ENCODE data around the gene SESN1. TPM values are rescaled to one million over a fixed set of nuclear protein-coding genes. Genes with fewer than 3 reads are reported as not detected.

Gene SESN1
- total RNA-seq, 1 experiment from 2014 or later = 30.2 TPM

- no peaks in the 10 kb centered on the region for H3K36me3 Mint-ChIP-seq
- no peak for ATAC-seq
- H3K27me3 Mint-ChIP-seq (ENCODE audit: low read depth) = no peaks in the 10 kb centered on the region
- no peak overlapping the region for H3K4me3 Mint-ChIP-seq
- no peak for TF ChIP-seq FOXP1 (CRISPR knock-in tag; IDR thresholded peaks at IDR 0.05; ENCODE audit: borderline replicate concordance)
- TF ChIP-seq, protein P1, sequence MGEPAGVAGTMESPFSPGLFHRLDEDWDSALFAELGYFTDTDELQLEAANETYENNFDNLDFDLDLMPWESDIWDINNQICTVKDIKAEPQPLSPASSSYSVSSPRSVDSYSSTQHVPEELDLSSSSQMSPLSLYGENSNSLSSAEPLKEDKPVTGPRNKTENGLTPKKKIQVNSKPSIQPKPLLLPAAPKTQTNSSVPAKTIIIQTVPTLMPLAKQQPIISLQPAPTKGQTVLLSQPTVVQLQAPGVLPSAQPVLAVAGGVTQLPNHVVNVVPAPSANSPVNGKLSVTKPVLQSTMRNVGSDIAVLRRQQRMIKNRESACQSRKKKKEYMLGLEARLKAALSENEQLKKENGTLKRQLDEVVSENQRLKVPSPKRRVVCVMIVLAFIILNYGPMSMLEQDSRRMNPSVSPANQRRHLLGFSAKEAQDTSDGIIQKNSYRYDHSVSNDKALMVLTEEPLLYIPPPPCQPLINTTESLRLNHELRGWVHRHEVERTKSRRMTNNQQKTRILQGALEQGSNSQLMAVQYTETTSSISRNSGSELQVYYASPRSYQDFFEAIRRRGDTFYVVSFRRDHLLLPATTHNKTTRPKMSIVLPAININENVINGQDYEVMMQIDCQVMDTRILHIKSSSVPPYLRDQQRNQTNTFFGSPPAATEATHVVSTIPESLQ (CRISPR knock-in tag; IDR thresholded peaks at IDR 0.05) = no peak
- TF ChIP-seq, protein P2, sequence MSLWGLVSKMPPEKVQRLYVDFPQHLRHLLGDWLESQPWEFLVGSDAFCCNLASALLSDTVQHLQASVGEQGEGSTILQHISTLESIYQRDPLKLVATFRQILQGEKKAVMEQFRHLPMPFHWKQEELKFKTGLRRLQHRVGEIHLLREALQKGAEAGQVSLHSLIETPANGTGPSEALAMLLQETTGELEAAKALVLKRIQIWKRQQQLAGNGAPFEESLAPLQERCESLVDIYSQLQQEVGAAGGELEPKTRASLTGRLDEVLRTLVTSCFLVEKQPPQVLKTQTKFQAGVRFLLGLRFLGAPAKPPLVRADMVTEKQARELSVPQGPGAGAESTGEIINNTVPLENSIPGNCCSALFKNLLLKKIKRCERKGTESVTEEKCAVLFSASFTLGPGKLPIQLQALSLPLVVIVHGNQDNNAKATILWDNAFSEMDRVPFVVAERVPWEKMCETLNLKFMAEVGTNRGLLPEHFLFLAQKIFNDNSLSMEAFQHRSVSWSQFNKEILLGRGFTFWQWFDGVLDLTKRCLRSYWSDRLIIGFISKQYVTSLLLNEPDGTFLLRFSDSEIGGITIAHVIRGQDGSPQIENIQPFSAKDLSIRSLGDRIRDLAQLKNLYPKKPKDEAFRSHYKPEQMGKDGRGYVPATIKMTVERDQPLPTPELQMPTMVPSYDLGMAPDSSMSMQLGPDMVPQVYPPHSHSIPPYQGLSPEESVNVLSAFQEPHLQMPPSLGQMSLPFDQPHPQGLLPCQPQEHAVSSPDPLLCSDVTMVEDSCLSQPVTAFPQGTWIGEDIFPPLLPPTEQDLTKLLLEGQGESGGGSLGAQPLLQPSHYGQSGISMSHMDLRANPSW (CRISPR knock-in tag; conservative IDR thresholded peaks at IDR 0.05; ENCODE audit: low read depth) = no peak
- TF ChIP-seq ZBTB43 (CRISPR knock-in tag; IDR thresholded peaks at IDR 0.05) = no peak
- no peak for TF ChIP-seq ETV6 (CRISPR knock-in tag; IDR thresholded peaks at IDR 0.05)
- TF ChIP-seq, protein P3, sequence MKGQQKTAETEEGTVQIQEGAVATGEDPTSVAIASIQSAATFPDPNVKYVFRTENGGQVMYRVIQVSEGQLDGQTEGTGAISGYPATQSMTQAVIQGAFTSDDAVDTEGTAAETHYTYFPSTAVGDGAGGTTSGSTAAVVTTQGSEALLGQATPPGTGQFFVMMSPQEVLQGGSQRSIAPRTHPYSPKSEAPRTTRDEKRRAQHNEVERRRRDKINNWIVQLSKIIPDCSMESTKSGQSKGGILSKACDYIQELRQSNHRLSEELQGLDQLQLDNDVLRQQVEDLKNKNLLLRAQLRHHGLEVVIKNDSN (CRISPR knock-in tag; IDR thresholded peaks at IDR 0.05) = no peak
- no peak for TF ChIP-seq EMX1 (CRISPR knock-in tag; IDR thresholded peaks at IDR 0.05)
- TF ChIP-seq CDX4 (CRISPR knock-in tag; IDR thresholded peaks at IDR 0.05; ENCODE audit: borderline replicate concordance) = no peak
- no peak for TF ChIP-seq PRRX2 (CRISPR knock-in tag; IDR thresholded peaks at IDR 0.05)
- DNase-seq (ENCODE audit: low spot score) = no peak
- H3K9me3 Mint-ChIP-seq = no peaks in the 10 kb centered on the region
- ChIA-PET POLR2A (no interaction called here), CTCF (interaction anchor here (0.5 kb wide), 1 partner anchor 465 kb away, joined by 3 read pairs; no protein-coding TSS in a partner anchor)
- no peak overlapping the region for H3K27ac Mint-ChIP-seq
- peaks cover 12% of the 10 kb centered on the region for H3K4me1 Mint-ChIP-seq
These were observed 79.5 kb downstream of the SESN1 start for GRCh38 chr6:109015176-109015575.

GRCh38 chr6:109014606-109015005, 80.0 kb downstream of the SESN1 start:
- no peaks in the 10 kb centered on the region for H3K27me3 Mint-ChIP-seq (ENCODE audit: low read depth)
- ChIA-PET CTCF (interaction anchor here (0.5 kb wide), 1 partner anchor 465 kb away, joined by 3 read pairs; no protein-coding TSS in a partner anchor), POLR2A (no interaction called here)
- no peaks in the 10 kb centered on the region for H3K36me3 Mint-ChIP-seq
- H3K4me1 Mint-ChIP-seq = peaks cover 10% of the 10 kb centered on the region
- DNase-seq (ENCODE audit: low spot score) = no peak
- H3K27ac Mint-ChIP-seq = no peak overlapping the region
- ATAC-seq = no peak
- H3K4me3 Mint-ChIP-seq = no peak overlapping the region
- no peaks in the 10 kb centered on the region for H3K9me3 Mint-ChIP-seq
- no peak for TF ChIP-seq KAT7 (CRISPR knock-in tag; IDR thresholded peaks at IDR 0.05; ENCODE audit: borderline replicate concordance)
- TF ChIP-seq, protein P3 (CRISPR knock-in tag; IDR thresholded peaks at IDR 0.05) = no peak
- no peak for TF ChIP-seq NR2C2 (CRISPR knock-in tag; IDR thresholded peaks at IDR 0.05)
- TF ChIP-seq, protein P2 (CRISPR knock-in tag; conservative IDR thresholded peaks at IDR 0.05; ENCODE audit: low read depth) = no peak
- no peak for TF ChIP-seq ZBTB43 (CRISPR knock-in tag; IDR thresholded peaks at IDR 0.05)
- TF ChIP-seq IRF1 (CRISPR knock-in tag; IDR thresholded peaks at IDR 0.05) = no peak
- no peak for TF ChIP-seq ZNF423 (CRISPR knock-in tag; IDR thresholded peaks at IDR 0.05)
- TF ChIP-seq GRHL2 (CRISPR knock-in tag; IDR thresholded peaks at IDR 0.05; ENCODE audit: insufficient replicate concordance, severe bottlenecking) = no peak
- TF ChIP-seq AFF4 (CRISPR knock-in tag; IDR thresholded peaks at IDR 0.05; ENCODE audit: borderline replicate concordance) = no peak
- TF ChIP-seq JAZF1 (CRISPR knock-in tag; IDR thresholded peaks at IDR 0.05) = no peak
